Right atrium auricular region (tissue), 2 donors: ENCODE results near the gene MEF2D. TPM values are rescaled to one million over a fixed set of nuclear protein-coding genes. Genes with fewer than 3 reads are reported as not detected.

Experiments used
- DNase-seq: peaks from one replicate; pipeline ENCODE4 v3.0.0-alpha.2; 2019; ENCODE audit warnings: low spot score
- H3K27ac ChIP-seq, 2 donors: fragments of 200-600 bp; sonication (generic); 1 replicate in 1 of 2; 2 replicates in 1 of 2; pipeline ENCODE4 v1.5.1; 2016 to 2019
- H3K27me3 ChIP-seq, 2 donors: fragments of 200-600 bp; sonication (generic); one replicate each; pipeline versions ENCODE4 v1.5.1 to v1.6.0; 2017 to 2019
- H3K36me3 ChIP-seq: fragments of 200-600 bp; sonication (generic); one replicate; pipeline ENCODE4 v1.5.1; 2016
- H3K4me1 ChIP-seq, 2 donors: fragments of 200-600 bp; sonication (generic); one replicate each; pipeline versions ENCODE4 v1.5.1 to v1.6.0; 2017 to 2019
- H3K4me3 ChIP-seq, 2 donors: fragments of 200-600 bp; sonication (generic); 1 replicate in 1 of 2; 2 replicates in 1 of 2; pipeline ENCODE4 v1.5.1; 2017 to 2019; ENCODE audit warnings: mild to moderate bottlenecking in 1 of 2, moderate library complexity in 1 of 2
- H3K9me3 ChIP-seq, 2 donors: fragments of 200-600 bp; sonication (generic); one replicate each; pipeline ENCODE4 v1.5.1; 2019
- CTCF ChIP-seq, 2 donors: fragments of 200-600 bp; sonication (generic); IDR thresholded peaks; one replicate each; pipeline ENCODE4 v1.5.1; 2019; ENCODE audit warnings: antibody characterized with exemption in 2 of 2
- total RNA-seq, 2 donors: library from RNA; depleted of rRNA; stranded (reverse); fragments of >200 nt; gene quantifications; one replicate each; pipeline ENCODE4 v1.1.0, GENCODE V29; 2016

MEF2D gene
- total RNA-seq, 2 donors from 2014 or later: 80.1 to 104 TPM

GRCh38 chr1:156492591-156493080 lies 7.9 kb downstream of the MEF2D start:
- no peaks in the 10 kb centered on the region for H3K9me3 ChIP-seq
- H3K27ac ChIP-seq: peak overlapping the region; percentile 97 to 100
- H3K27me3 ChIP-seq: no peaks in the 10 kb centered on the region
- H3K4me1 ChIP-seq: peaks cover 15 to 98% of the 10 kb centered on the region in 2 donors
- peaks cover 7% of the 10 kb centered on the region for H3K36me3 ChIP-seq
- TF ChIP-seq CTCF (IDR thresholded peaks at IDR 0.05): no peak
- DNase-seq: no peak
- peak overlapping the region; percentile 2 to 13 for H3K4me3 ChIP-seq

- no peaks in the 10 kb centered on the region for H3K27me3 ChIP-seq
- no peak overlapping the region for H3K4me3 ChIP-seq
- H3K36me3 ChIP-seq: peaks cover 7% of the 10 kb centered on the region
- peaks cover 15 to 98% of the 10 kb centered on the region in 2 donors for H3K4me1 ChIP-seq
- peak overlapping the region; percentile 97 to 100 for H3K27ac ChIP-seq
- TF ChIP-seq CTCF (IDR thresholded peaks at IDR 0.05): no peak
- DNase-seq: no peak
- H3K9me3 ChIP-seq: no peaks in the 10 kb centered on the region
These were observed 8.5 kb downstream of the MEF2D start for GRCh38 chr1:156492013-156492590.

GRCh38 chr1:156491151-156491949 lies 9.2 kb downstream of the MEF2D start:
- peaks cover 15 to 98% of the 10 kb centered on the region in 2 donors for H3K4me1 ChIP-seq
- H3K27me3 ChIP-seq: no peaks in the 10 kb centered on the region
- DNase-seq: no peak
- H3K9me3 ChIP-seq: no peaks in the 10 kb centered on the region
- no peak overlapping the region for H3K4me3 ChIP-seq
- H3K36me3 ChIP-seq: peaks cover 7% of the 10 kb centered on the region
- no peak for TF ChIP-seq CTCF (IDR thresholded peaks at IDR 0.05)
- H3K27ac ChIP-seq: peak overlapping the region; percentile 97 to 100

- H3K36me3 ChIP-seq: peaks cover 7% of the 10 kb centered on the region
- H3K27ac ChIP-seq: peak overlapping the region; percentile 97 to 100
- TF ChIP-seq CTCF (IDR thresholded peaks at IDR 0.05): peak; percentile 16 to 46
- H3K9me3 ChIP-seq: no peaks in the 10 kb centered on the region
- H3K27me3 ChIP-seq: no peaks in the 10 kb centered on the region
- H3K4me3 ChIP-seq: peak overlapping the region; percentile 20 to 35
- H3K4me1 ChIP-seq: peaks cover 15 to 99% of the 10 kb centered on the region in 2 donors
- no peak for DNase-seq
These were observed 10.1 kb downstream of the MEF2D start for GRCh38 chr1:156490401-156491032.

GRCh38 chr1:156489935-156490293 lies 10.7 kb downstream of the MEF2D start:
- H3K9me3 ChIP-seq: no peaks in the 10 kb centered on the region

More at GRCh38 chr1:156489935-156490293, 10.7 kb downstream of the MEF2D start:
- H3K4me1 ChIP-seq: peaks cover 15 to 97% of the 10 kb centered on the region in 2 donors
- H3K36me3 ChIP-seq: peaks cover 7% of the 10 kb centered on the region
- H3K27ac ChIP-seq: peak overlapping the region; percentile 97 to 100
- H3K4me3 ChIP-seq: peak overlapping the region; percentile 20 to 35
- no peak for TF ChIP-seq CTCF (IDR thresholded peaks at IDR 0.05)
- DNase-seq: no peak
- no peaks in the 10 kb centered on the region for H3K27me3 ChIP-seq
